GM12872 (cell line): Measurements from ENCODE around the gene PAIP1.

ENCODE experiments used
- CTCF ChIP-seq: IDR thresholded peaks from 3 replicates; pipeline ENCODE4 v1.5.1; 2011; ENCODE audit warnings: low read depth, mild to moderate bottlenecking, low read length, moderate library complexity; ENCODE audit not compliant: insufficient read depth

The PAIP1 gene

GRCh38 chr5:43556857-43557542 is at the start of gene PAIP1:
Gene PAIP1 (minus strand): TSS chr5:43557077. CDS start chr5:43556846, 231 bp downstream.
- TF ChIP-seq CTCF, result peak; percentile 53; the same call in 2 of the 3 replicates

- no peak for TF ChIP-seq CTCF
Measured at GRCh38 chr5:43606351-43606750, 49.5 kb upstream of the PAIP1 start.

GRCh38 chr5:43604699-43605098 is 47.8 kb upstream of the PAIP1 start:
- no peak for TF ChIP-seq CTCF

- no peak for TF ChIP-seq CTCF
Measured at GRCh38 chr5:43603344-43604217, 46.7 kb upstream of the PAIP1 start.

GRCh38 chr5:43602461-43603343 is 45.8 kb upstream of the PAIP1 start, which contains the start of gene NNT:
Gene NNT (plus strand): TSS chr5:43603180. CDS start chr5:43609196, 6,016 bp downstream.
- no peak for TF ChIP-seq CTCF

- no peak for TF ChIP-seq CTCF
Measured at GRCh38 chr5:43601454-43602260, 44.8 kb upstream of the PAIP1 start.
